ENCODE data around the gene RNU6-9.

The RNU6-9 gene

GRCh38 chr19:925526-926322 is 32.4 kb downstream of the RNU6-9 start, which contains the start of gene ARID3A:
TSS of gene ARID3A (plus strand) at chr19:926035. CDS start at chr19:929529, 3,494 bp downstream.
- peak; percentile 81 for DNase-seq (ENCODE audit: low read depth)
- peak within 1 kb of the TSS; percentile 79 for H3K4me3 ChIP-seq (replicated peaks; ENCODE audit: low read depth, low read length)
- TF ChIP-seq CTCF (IDR thresholded peaks at IDR 0.05; ENCODE audit: low read length, missing control alignments) = no peak

GRCh38 chr19:926323-926588 is 33.0 kb downstream of the RNU6-9 start:
- peak overlapping the region; percentile 79 for H3K4me3 ChIP-seq (replicated peaks; ENCODE audit: low read depth, low read length)
- no peak for TF ChIP-seq CTCF (IDR thresholded peaks at IDR 0.05; ENCODE audit: low read length, missing control alignments)

GRCh38 chr19:926589-927350 is 33.5 kb downstream of the RNU6-9 start:
- DNase-seq (ENCODE audit: low read depth) = peak; percentile 60
- peak overlapping the region; percentile 79 for H3K4me3 ChIP-seq (replicated peaks; ENCODE audit: low read depth, low read length)
- no peak for TF ChIP-seq CTCF (IDR thresholded peaks at IDR 0.05; ENCODE audit: low read length, missing control alignments)

More at GRCh38 chr19:926323-926588, 33.0 kb downstream of the RNU6-9 start:
- no peak for DNase-seq (ENCODE audit: low read depth)

GRCh38 chr19:927351-927779 is 34.1 kb downstream of the RNU6-9 start:
- H3K4me3 ChIP-seq (replicated peaks; ENCODE audit: low read depth, low read length) = peak overlapping the region; percentile 79
- no peak for DNase-seq (ENCODE audit: low read depth)
- TF ChIP-seq CTCF (IDR thresholded peaks at IDR 0.05; ENCODE audit: low read length, missing control alignments) = no peak

- no peak for TF ChIP-seq CTCF (IDR thresholded peaks at IDR 0.05; ENCODE audit: low read length, missing control alignments)
- peak overlapping the region; percentile 79 for H3K4me3 ChIP-seq (replicated peaks; ENCODE audit: low read depth, low read length)
- no peak for DNase-seq (ENCODE audit: low read depth)
These were observed 34.6 kb downstream of the RNU6-9 start for GRCh38 chr19:927780-928401.

- TF ChIP-seq CTCF (IDR thresholded peaks at IDR 0.05; ENCODE audit: low read length, missing control alignments) = no peak
- no peak overlapping the region for H3K4me3 ChIP-seq (replicated peaks; ENCODE audit: low read depth, low read length)
- DNase-seq (ENCODE audit: low read depth) = peak; percentile 25
These were observed 35.4 kb downstream of the RNU6-9 start for GRCh38 chr19:928471-929202.

All from fibroblast of pulmonary artery (primary cell).